Smooth muscle cell of the brain vasculature (primary cell): ENCODE measurements around the gene UTS2R.
"Not testable (repeated sequence)": the region's sequence is repeated elsewhere in the genome, so short reads cannot be mapped to it uniquely, and the experiment has no call there.

Experiments used
- DNase-seq: peaks from one replicate; pipeline ENCODE4 v3.0.0-alpha.2; 2012; ENCODE audit warnings: low read depth, low spot score

UTS2R gene

GRCh38 chr17:82408288-82408937 lies 36.8 kb downstream of the UTS2R start:
- peak; percentile 78 for DNase-seq

GRCh38 chr17:82408938-82409318 lies 37.4 kb downstream of the UTS2R start:
- no peak for DNase-seq

DNA sequence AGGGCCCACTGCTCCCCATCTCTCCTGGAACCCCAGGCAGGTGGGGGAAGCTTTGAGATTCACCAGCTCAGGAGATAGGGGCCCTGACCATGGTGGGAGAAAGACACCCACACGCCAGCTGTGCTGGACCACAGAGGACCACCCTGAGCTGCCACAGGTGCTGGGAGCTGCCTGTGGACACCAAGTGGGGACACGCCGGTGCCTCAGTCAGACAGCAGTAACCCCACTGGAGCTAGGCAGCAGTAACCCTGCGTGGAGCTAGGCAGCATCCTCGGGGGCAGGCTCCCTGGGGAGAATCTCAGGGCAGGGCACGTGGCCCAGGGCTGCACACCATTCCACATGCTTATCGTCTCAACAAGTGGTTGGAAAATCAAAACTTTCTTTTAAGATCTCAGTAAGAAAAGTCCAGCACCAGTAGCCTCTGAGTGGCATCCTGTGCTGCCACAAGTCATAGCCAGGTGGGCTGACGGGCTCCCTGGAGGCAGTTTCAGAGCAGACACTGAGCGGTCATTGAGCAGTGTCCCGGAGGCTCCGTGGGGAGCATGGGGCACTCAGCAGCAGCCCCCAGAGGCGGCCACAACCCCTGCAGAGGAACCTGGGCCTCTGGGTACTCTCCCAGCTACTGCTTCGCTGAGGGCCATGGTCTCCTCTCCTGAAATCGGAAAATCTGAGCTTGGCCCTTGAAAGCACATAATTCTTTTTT lies 38.6 kb downstream of the UTS2R start:
- DNase-seq = no peak

DNA sequence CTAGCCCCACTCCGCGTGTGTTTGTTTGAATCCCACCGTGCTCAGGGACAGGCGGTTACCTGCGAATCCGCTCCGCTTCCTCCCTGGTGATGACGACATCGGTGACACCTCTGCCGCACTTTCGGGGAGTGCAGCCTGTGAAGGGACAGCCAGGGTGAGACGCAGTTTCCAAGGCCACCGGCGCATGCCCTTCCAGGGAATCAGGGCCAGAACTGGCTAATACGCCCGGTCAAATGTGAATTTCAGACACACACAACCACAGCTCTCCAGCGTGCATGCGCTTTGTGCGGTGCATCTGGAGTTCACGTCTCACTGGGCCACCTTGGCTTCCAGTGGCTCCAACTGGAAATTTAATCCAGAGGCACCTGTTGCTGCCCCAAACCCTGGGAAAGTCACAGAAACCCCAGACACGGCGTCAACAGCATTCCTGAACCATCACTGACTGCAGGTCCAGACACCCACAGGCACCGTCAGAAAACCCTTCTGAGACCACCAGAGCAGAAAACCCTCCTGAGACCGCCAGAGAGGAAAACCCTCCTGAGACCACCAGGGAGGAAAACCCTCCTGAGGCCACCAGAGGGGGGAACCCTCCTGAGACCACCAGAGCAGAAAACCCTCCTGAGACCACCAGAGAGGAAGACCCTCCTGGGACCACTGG lies 40.0 kb downstream of the UTS2R start:
- DNase-seq = no peak

GRCh38 chr17:82412081-82412480 lies 40.5 kb downstream of the UTS2R start:
- DNase-seq = not testable (repeated sequence)

- DNase-seq = no peak
Measured at GRCh38 chr17:82412535-82413520, 41.3 kb downstream of the UTS2R start.

DNA sequence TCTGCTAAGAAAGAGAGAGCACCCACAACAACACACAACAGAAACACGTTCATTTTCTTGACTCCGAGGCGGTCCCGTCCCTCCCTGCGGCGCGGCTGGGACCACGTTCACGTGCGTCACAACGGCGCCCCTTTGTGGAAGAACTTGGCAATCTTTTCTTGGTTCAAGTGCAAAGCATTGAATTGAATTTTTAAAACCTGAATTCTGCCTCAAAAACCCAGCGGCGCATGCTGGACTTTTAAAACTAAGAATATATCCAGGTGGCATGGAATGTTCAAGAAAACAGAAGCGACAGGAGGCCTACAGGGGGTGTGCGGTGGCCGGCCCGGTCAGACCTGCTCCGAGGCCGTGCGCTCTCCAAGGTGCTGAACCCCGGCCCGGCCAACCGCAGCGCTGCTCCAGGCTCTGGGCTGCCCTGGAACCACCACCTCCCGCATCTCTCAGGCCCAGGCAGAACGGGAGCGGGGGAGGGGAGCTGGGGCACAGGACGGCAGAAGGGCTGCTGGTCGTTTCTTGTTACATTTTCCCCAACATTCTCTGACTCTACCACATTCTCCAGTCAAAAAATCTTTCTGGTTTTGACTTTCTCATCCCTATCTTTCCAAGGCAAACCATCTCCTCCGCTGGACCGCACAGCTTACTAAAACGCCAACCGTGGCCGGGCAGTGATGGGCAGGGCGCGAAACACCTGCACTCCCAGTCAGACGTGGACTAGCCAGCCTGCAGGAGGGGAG lies 43.1 kb downstream of the UTS2R start:
- no peak for DNase-seq

- DNase-seq = no peak
Measured at GRCh38 chr17:82415336-82415735, 43.8 kb downstream of the UTS2R start.

GRCh38 chr17:82415786-82416185 lies 44.2 kb downstream of the UTS2R start:
- no peak for DNase-seq

DNA sequence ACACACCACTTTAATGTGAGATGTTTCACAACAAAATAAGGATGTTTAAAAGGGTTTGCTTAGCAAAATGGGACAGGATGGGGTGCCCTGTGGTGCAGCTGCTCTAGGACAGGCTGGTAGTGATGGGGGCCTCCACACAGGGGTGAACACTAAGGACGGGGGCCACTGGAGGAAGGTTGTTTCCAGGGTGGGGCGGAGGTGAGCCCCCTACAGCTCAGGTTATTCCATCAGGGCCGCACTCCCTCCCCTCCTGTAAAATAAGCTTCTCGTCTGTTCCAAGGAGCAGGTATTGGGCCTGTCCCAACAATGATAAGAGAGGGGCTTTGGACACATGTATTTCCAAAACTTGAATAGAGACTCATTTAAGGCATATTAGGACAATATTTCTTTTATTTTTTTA lies 44.7 kb downstream of the UTS2R start:
- no peak for DNase-seq

GRCh38 chr17:82416771-82417170 lies 45.2 kb downstream of the UTS2R start:
- no peak for DNase-seq

DNA sequence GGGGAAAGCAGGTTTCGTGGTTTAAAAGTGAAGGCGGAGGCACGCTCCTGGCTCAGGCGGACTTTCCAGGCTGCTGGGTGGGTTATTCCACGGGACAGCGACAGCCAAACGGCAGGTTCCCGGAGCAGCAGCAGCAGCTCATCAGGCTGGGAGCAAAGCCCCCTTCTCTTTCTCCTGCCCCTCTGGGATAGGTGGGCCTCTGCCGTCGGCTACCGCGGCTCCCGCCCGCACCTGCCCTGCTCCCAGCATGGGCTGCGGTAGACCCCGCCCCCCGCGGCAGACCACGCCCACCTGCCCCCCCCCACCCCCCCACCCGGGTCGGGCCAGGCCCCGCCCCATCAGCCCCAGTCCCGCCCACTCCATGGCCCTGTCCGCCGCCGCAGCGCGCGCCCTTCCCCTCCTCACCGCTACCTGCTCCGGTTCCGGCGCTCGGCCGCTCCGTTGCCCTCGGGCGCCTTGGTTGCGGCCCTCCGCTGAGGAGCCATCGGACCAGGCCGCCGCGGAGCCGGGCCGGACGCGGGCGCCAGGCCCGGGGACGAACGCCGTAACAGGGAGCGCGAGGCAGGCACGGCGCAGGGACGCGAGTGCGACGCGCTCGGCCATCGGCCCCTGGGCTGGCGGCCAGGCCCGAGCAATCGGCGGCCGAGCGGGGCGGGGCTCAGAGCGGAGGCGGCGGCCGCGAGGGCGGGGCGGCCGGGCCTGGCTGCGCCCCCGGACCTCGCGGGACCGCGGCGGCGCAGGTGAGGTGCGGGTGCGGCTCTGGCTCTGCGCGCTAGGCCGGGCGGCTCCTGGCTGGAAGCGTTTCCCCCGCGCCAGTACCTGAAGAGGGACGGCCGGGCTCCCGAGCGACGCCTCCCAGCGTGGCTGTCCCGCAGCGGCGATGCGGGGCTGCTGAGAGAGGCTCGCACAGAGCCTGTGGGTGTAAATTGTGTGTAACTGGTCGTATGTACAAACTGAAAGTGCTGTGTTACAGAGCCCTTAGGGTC lies 46.7 kb downstream of the UTS2R start, which contains the start of the genes HEXD and OGFOD3:
Gene HEXD (plus strand): TSS at position 347 of the 986 bp plus-strand sequence. CDS start 1,453 bp downstream, outside the sequence.
Gene OGFOD3 (minus strand): TSS at position 586 of the 986 bp plus-strand sequence. CDS start 101 bp downstream, at position 485.
- DNase-seq = peak; percentile 47

GRCh38 chr17:82419540-82419939 lies 48.0 kb downstream of the UTS2R start:
- DNase-seq = no peak

- DNase-seq = no peak
Measured at GRCh38 chr17:82424001-82424862, 52.7 kb downstream of the UTS2R start.

- no peak for DNase-seq
Measured at GRCh38 chr17:82424863-82425159, 53.2 kb downstream of the UTS2R start.
